Bronchial epithelial cell (primary cell): ENCODE results near the gene DERL3. TPM values are rescaled to one million over a fixed set of nuclear protein-coding genes. Genes with fewer than 3 reads are reported as not detected.

Experiments used
- DNase-seq: peaks from one replicate; pipeline ENCODE4 v3.0.0-alpha.2; 2010; ENCODE audit warnings: low read depth
- FAIRE-seq: peaks from 2 replicates; lab custom pipeline; 2011; peaks lifted over from hg19 to GRCh38; lab: Jason Lieb, UNC
- H3K27me3 ChIP-seq: 2 replicates; pipeline ENCODE4 v1.5.1; 2011; ENCODE audit warnings: low read length; ENCODE audit not compliant: control insufficient read depth, insufficient read depth
- H3K36me3 ChIP-seq: 2 replicates; pipeline ENCODE4 v1.5.1; 2011; ENCODE audit warnings: low read length; ENCODE audit not compliant: control insufficient read depth, insufficient read depth
- H3K4me3 ChIP-seq: 2 replicates; pipeline ENCODE4 v1.5.1; 2011; ENCODE audit warnings: mild to moderate bottlenecking, low read depth, low read length, control low read depth
- CTCF ChIP-seq: IDR thresholded peaks from 2 replicates; pipeline ENCODE4 v1.5.1; 2011; ENCODE audit warnings: mild to moderate bottlenecking, moderate library complexity, low read length, control low read depth, inconsistent platforms; ENCODE audit not compliant: insufficient read depth, severe bottlenecking
- total RNA-seq: library from RNA; depleted of rRNA; stranded (reverse); fragments of >200 nt; gene quantifications from 2 replicates; pipeline ENCODE4 v1.2.1, GENCODE V29; 2014

The DERL3 gene
- 0.26 TPM in 2 replicates for total RNA-seq

GRCh38 chr22:23838681-23839468 lies at the start of gene DERL3:
Gene DERL3, minus strand, starts transcription at chr22:23839006. Its CDS starts 19 bp downstream, at chr22:23838987.
- no peak for TF ChIP-seq CTCF
- H3K27me3 ChIP-seq = no peaks in the 10 kb centered on the region
- peak within 1 kb of the TSS; percentile 45 for H3K4me3 ChIP-seq
- peaks cover 4% of the 10 kb centered on the region for H3K36me3 ChIP-seq
- FAIRE-seq (no peak), DNase-seq (peak; percentile 94)

GRCh38 chr22:23884140-23884539 lies 45.3 kb upstream of the DERL3 start:
- Histone ChIP-seq H3K36me3 (no peaks in the 10 kb centered on the region), H3K27me3 (no peaks in the 10 kb centered on the region), H3K4me3 (no peak overlapping the region)
- FAIRE-seq (no peak), DNase-seq (no peak)
- no peak for TF ChIP-seq CTCF

- H3K27me3 ChIP-seq = no peaks in the 10 kb centered on the region
- H3K36me3 ChIP-seq = no peaks in the 10 kb centered on the region
- DNase-seq (no peak), FAIRE-seq (no peak)
- no peak overlapping the region for H3K4me3 ChIP-seq
- no peak for TF ChIP-seq CTCF
These were observed 44.9 kb upstream of the DERL3 start for GRCh38 chr22:23883658-23884057.

GRCh38 chr22:23882370-23882769 lies 43.6 kb upstream of the DERL3 start:
- FAIRE-seq = no peak
- H3K4me3 ChIP-seq = no peak overlapping the region
- H3K36me3 ChIP-seq = no peaks in the 10 kb centered on the region

GRCh38 chr22:23878219-23878618 lies 39.4 kb upstream of the DERL3 start:
- H3K36me3 ChIP-seq = peaks cover 3% of the 10 kb centered on the region
- no peak for DNase-seq
- H3K27me3 ChIP-seq = no peaks in the 10 kb centered on the region
- H3K4me3 ChIP-seq = no peak overlapping the region
- FAIRE-seq = no peak
- no peak for TF ChIP-seq CTCF

More at GRCh38 chr22:23882370-23882769, 43.6 kb upstream of the DERL3 start:
- no peaks in the 10 kb centered on the region for H3K27me3 ChIP-seq
- no peak for TF ChIP-seq CTCF
- DNase-seq = no peak
